Left ventricle myocardium inferior (tissue), 1 donor: Measurements from ENCODE around the gene PDILT. TPM values are rescaled to one million over a fixed set of nuclear protein-coding genes. Genes with fewer than 3 reads are reported as not detected.
"Not testable (repeated sequence)": the region's sequence is repeated elsewhere in the genome, so short reads cannot be mapped to it uniquely, and the experiment has no call there.

Experiments used
- DNase-seq: peaks from one replicate; pipeline ENCODE4 v3.0.0-alpha.2; 2020
- H3K27ac ChIP-seq: fragments of 200-600 bp; replicated peaks from 2 replicates; pipeline ENCODE4 v1.8.0; 2021
- H3K27me3 ChIP-seq: fragments of 200-600 bp; 2 replicates; pipeline ENCODE4 v1.8.0; 2021; ENCODE audit warnings: low read depth
- H3K36me3 ChIP-seq: fragments of 200-600 bp; 2 replicates; pipeline ENCODE4 v1.8.0; 2021
- H3K4me1 ChIP-seq: fragments of 200-600 bp; 2 replicates; pipeline ENCODE4 v1.8.0; 2021
- H3K4me3 ChIP-seq: fragments of 200-600 bp; 2 replicates; pipeline ENCODE4 v1.8.0; 2021; ENCODE audit warnings: mild to moderate bottlenecking, moderate library complexity
- H3K9me3 ChIP-seq: fragments of 200-600 bp; replicated peaks from 2 replicates; pipeline ENCODE4 v1.8.0; 2021
- CTCF ChIP-seq: fragments of 200-600 bp; IDR thresholded peaks from 2 replicates; pipeline ENCODE4 v1.8.0; 2021; ENCODE audit warnings: antibody characterized with exemption, mild to moderate bottlenecking, borderline replicate concordance
- intact Hi-C: fragments of 100-400 bp; cut with micrococcal nuclease; formaldehyde crosslinking; loops from one replicate; pipeline ENCODE4 v1.11.0; 2022
- long read RNA-seq: library from polyadenylated mRNA; unstranded; transcript quantifications from one replicate; pipeline ENCODE4 v2.0.0, GENCODE V29; 2021
- total RNA-seq: library from RNA; stranded (reverse); fragmentation: NEBNext Ultra II Directional; extraction: Animal tissue kit (Norgen Biotek cat#: 25700); gene quantifications from one replicate; pipeline ENCODE4 v1.2.1, GENCODE V29; 2021
- donor health status: DM: no; HTN: yes; CAD: no; lungs with severe emphysema.

The PDILT gene
- not detected for total RNA-seq
- long read RNA-seq = 0 reads

GRCh38 chr16:20404637-20405036, at the start of gene PDILT:
PDILT (minus strand) TSS chr16:20404737; CDS start chr16:20399300, 5,437 bp downstream.
- Histone ChIP-seq H3K4me3 (no peak within 1 kb of the TSS), H3K27me3 (no peaks in the 10 kb centered on the region), H3K36me3 (no peaks in the 10 kb centered on the region), H3K9me3 (no peaks in the 10 kb centered on the region), H3K27ac (no peak within 1 kb of the TSS), H3K4me1 (no peaks in the 10 kb centered on the region)
- no peak for TF ChIP-seq CTCF
- intact Hi-C loops = no loop called here
- no peak for DNase-seq

GRCh38 chr16:20453633-20454032, 49.1 kb upstream of the PDILT start:
- not testable (repeated sequence) for H3K9me3 ChIP-seq

GRCh38 chr16:20451364-20451763, 46.8 kb upstream of the PDILT start, which contains the start of gene ACSM2A:
ACSM2A (plus strand) TSS chr16:20451521; CDS start chr16:20460115, 8,594 bp downstream.
- DNase-seq, H3K4me1 ChIP-seq, H3K9me3 ChIP-seq, H3K27me3 ChIP-seq, H3K27ac ChIP-seq, intact Hi-C loops, H3K4me3 ChIP-seq, H3K36me3 ChIP-seq: not testable (repeated sequence)

More at GRCh38 chr16:20453633-20454032, 49.1 kb upstream of the PDILT start:
- DNase-seq, H3K4me3 ChIP-seq, H3K27me3 ChIP-seq, H3K36me3 ChIP-seq, H3K27ac ChIP-seq, H3K4me1 ChIP-seq, intact Hi-C loops: not testable (repeated sequence)

- H3K4me1 ChIP-seq, intact Hi-C loops, H3K4me3 ChIP-seq, H3K27me3 ChIP-seq, H3K36me3 ChIP-seq, DNase-seq, H3K27ac ChIP-seq, H3K9me3 ChIP-seq: not testable (repeated sequence)
Measured at GRCh38 chr16:20446652-20447393, 42.3 kb upstream of the PDILT start.

- H3K4me1 ChIP-seq, H3K27me3 ChIP-seq, H3K36me3 ChIP-seq, H3K9me3 ChIP-seq, H3K4me3 ChIP-seq, intact Hi-C loops, H3K27ac ChIP-seq, DNase-seq: not testable (repeated sequence)
Measured at GRCh38 chr16:20441859-20442258, 37.3 kb upstream of the PDILT start.

- H3K36me3 ChIP-seq = no peaks in the 10 kb centered on the region
- H3K9me3 ChIP-seq = no peaks in the 10 kb centered on the region
- H3K4me1 ChIP-seq = peaks cover 3% of the 10 kb centered on the region
- intact Hi-C loops = no loop called here
- TF ChIP-seq CTCF = no peak
- H3K4me3 ChIP-seq = no peak overlapping the region
- DNase-seq = no peak
- H3K27me3 ChIP-seq = no peaks in the 10 kb centered on the region
- no peak overlapping the region for H3K27ac ChIP-seq
Measured at GRCh38 chr16:20441191-20441590, 36.7 kb upstream of the PDILT start.

- H3K9me3 ChIP-seq, intact Hi-C loops: not testable (repeated sequence)
Measured at GRCh38 chr16:20440731-20441130, 36.2 kb upstream of the PDILT start.

GRCh38 chr16:20439820-20440231, 35.3 kb upstream of the PDILT start:
- H3K9me3 ChIP-seq, H3K27me3 ChIP-seq, H3K4me3 ChIP-seq, H3K36me3 ChIP-seq, H3K4me1 ChIP-seq, DNase-seq, intact Hi-C loops: not testable (repeated sequence)
- H3K27ac ChIP-seq = peak overlapping the region; percentile 67

More at GRCh38 chr16:20440731-20441130, 36.2 kb upstream of the PDILT start:
- not testable (repeated sequence) for H3K27me3 ChIP-seq, DNase-seq, H3K36me3 ChIP-seq, H3K4me3 ChIP-seq, H3K4me1 ChIP-seq
- H3K27ac ChIP-seq = peak overlapping the region; percentile 48

GRCh38 chr16:20438950-20439349, 34.4 kb upstream of the PDILT start:
- H3K9me3 ChIP-seq, H3K4me3 ChIP-seq, intact Hi-C loops, H3K36me3 ChIP-seq, DNase-seq, H3K4me1 ChIP-seq, H3K27me3 ChIP-seq, H3K27ac ChIP-seq: not testable (repeated sequence)
